Memory B cell (primary cell): Measurements from ENCODE around the gene ACTG2.

Experiments
- ATAC-seq: fragments of 150-1000 bp; cut with Tn5 transposase; 2 replicates; pipeline ENCODE4 v1.10.0; 2021; ENCODE audit warnings: low read depth, mild to moderate bottlenecking, moderate library complexity
- DNase-seq, 2 donors: peaks; one replicate each; pipeline ENCODE4 v3.0.0; 2022; ENCODE audit warnings: low spot score in 2 of 2
- H3K27ac Mint-ChIP-seq: one replicate; pipeline ENCODE4 v1.8.0; 2022; ENCODE audit warnings: mild to moderate bottlenecking, moderate library complexity, mixed read lengths
- H3K27me3 Mint-ChIP-seq: one replicate; pipeline ENCODE4 v1.8.0; 2022; ENCODE audit warnings: mixed read lengths
- H3K36me3 Mint-ChIP-seq: one replicate; pipeline ENCODE4 v1.8.0; 2022; ENCODE audit warnings: mild to moderate bottlenecking, mixed read lengths
- H3K4me1 Mint-ChIP-seq: one replicate; pipeline ENCODE4 v1.8.0; 2022; ENCODE audit warnings: mixed read lengths
- H3K4me3 Mint-ChIP-seq: one replicate; pipeline ENCODE4 v1.8.0; 2022; ENCODE audit warnings: mild to moderate bottlenecking, moderate library complexity, mixed read lengths
- H3K9me3 Mint-ChIP-seq: one replicate; pipeline ENCODE4 v1.8.0; 2022; ENCODE audit warnings: mixed read lengths

Gene ACTG2

GRCh38 chr2:73968357-73968937 is 75.6 kb downstream of the ACTG2 start:
- no peaks in the 10 kb centered on the region for H3K36me3 Mint-ChIP-seq

GRCh38 chr2:73969356-73969755 is 76.5 kb downstream of the ACTG2 start:
- Mint-ChIP-seq H3K27ac (no peak overlapping the region), H3K4me1 (peaks cover 30% of the 10 kb centered on the region), H3K36me3 (no peaks in the 10 kb centered on the region), H3K9me3 (no peaks in the 10 kb centered on the region), H3K4me3 (no peak overlapping the region), H3K27me3 (no peaks in the 10 kb centered on the region)
- no peak for ATAC-seq
- DNase-seq, result no peak

More at GRCh38 chr2:73968357-73968937, 75.6 kb downstream of the ACTG2 start:
- DNase-seq (no peak), ATAC-seq (no peak)
- Mint-ChIP-seq H3K27ac (no peak overlapping the region), H3K4me3 (no peak overlapping the region), H3K27me3 (no peaks in the 10 kb centered on the region), H3K9me3 (no peaks in the 10 kb centered on the region), H3K4me1 (peaks cover 33% of the 10 kb centered on the region)
